Neuronal stem cell (in vitro differentiated cells): ENCODE measurements around the gene HIP1R.

Experiments
- DNase-seq: peaks from one replicate; pipeline ENCODE4 v3.0.0-alpha.2; 2013; ENCODE audit warnings: low spot score
- H2AFZ ChIP-seq: one replicate; pipeline ENCODE4 v1.6.1; 2013; ENCODE audit warnings: mild to moderate bottlenecking, low read length, inconsistent platforms
- H2AK5ac ChIP-seq: 2 replicates; pipeline ENCODE4 v1.6.1; 2013; ENCODE audit warnings: low read depth, mild to moderate bottlenecking, inconsistent platforms, low read length, moderate library complexity, mixed read lengths
- H2BK120ac ChIP-seq: 2 replicates; pipeline ENCODE4 v1.6.1; 2013; ENCODE audit warnings: low read depth, mild to moderate bottlenecking, inconsistent platforms, low read length, moderate library complexity, mixed read lengths
- H2BK12ac ChIP-seq: one replicate; pipeline ENCODE4 v1.6.1; 2013; ENCODE audit warnings: low read length, inconsistent platforms
- H2BK15ac ChIP-seq: 2 replicates; pipeline ENCODE4 v1.6.1; 2013; ENCODE audit warnings: mild to moderate bottlenecking, low read length, inconsistent platforms, mixed read lengths
- H2BK5ac ChIP-seq: one replicate; pipeline ENCODE4 v1.6.1; 2013; ENCODE audit warnings: inconsistent platforms, mild to moderate bottlenecking, low read length, moderate library complexity
- H3K14ac ChIP-seq: one replicate; pipeline ENCODE4 v1.6.1; 2013; ENCODE audit warnings: low read length, inconsistent platforms
- H3K18ac ChIP-seq: 2 replicates; pipeline ENCODE4 v1.6.1; 2013; ENCODE audit warnings: low read length, inconsistent platforms
- H3K23ac ChIP-seq: 2 replicates; pipeline ENCODE4 v1.6.1; 2013; ENCODE audit warnings: low read depth, mild to moderate bottlenecking, mixed read lengths, low read length, inconsistent platforms; ENCODE audit not compliant: poor library complexity
- H3K27ac ChIP-seq: replicated peaks from 3 replicates; pipeline ENCODE4 v1.5.1; 2013; ENCODE audit warnings: low read length, inconsistent platforms
- H3K27me3 ChIP-seq, 3 experiments: 2 replicates each; pipeline ENCODE4 v1.6.1; 2013; ENCODE audit warnings: low read length in 3 of 3, mild to moderate bottlenecking in 2 of 3, inconsistent platforms in 1 of 3, low read depth in 1 of 3, mixed read lengths in 1 of 3, moderate library complexity in 1 of 3; ENCODE audit not compliant: control insufficient read depth in 3 of 3, insufficient read depth in 3 of 3
- H3K36me3 ChIP-seq, 2 donors: replicated peaks in 1 of 2; 2 replicates each; pipeline ENCODE4 v1.6.1; 2013; ENCODE audit warnings: low read length in 2 of 2; ENCODE audit not compliant: control insufficient read depth in 2 of 2, insufficient read depth in 2 of 2
- H3K4ac ChIP-seq: 2 replicates; pipeline ENCODE4 v1.6.1; 2013; ENCODE audit warnings: inconsistent platforms, mild to moderate bottlenecking, low read length, moderate library complexity
- H3K4me1 ChIP-seq, 2 donors: 1 replicate in 1 of 2; 2 replicates in 1 of 2; pipeline ENCODE4 v1.6.1; 2013; ENCODE audit warnings: low read length in 2 of 2, low read depth in 1 of 2; ENCODE audit not compliant: control insufficient read depth in 2 of 2, insufficient read depth in 1 of 2
- H3K4me2 ChIP-seq: one replicate; pipeline ENCODE4 v1.6.1; 2013; ENCODE audit warnings: mild to moderate bottlenecking, low read length, inconsistent platforms; ENCODE audit not compliant: insufficient read depth, poor library complexity, severe bottlenecking
- H3K4me3 ChIP-seq, 2 donors: 2 replicates each; pipeline ENCODE4 v1.5.1; 2013; ENCODE audit warnings: low read length in 2 of 2, mild to moderate bottlenecking in 2 of 2, inconsistent platforms in 1 of 2, moderate library complexity in 1 of 2
- H3K79me1 ChIP-seq: one replicate; pipeline ENCODE4 v1.6.1; 2013; ENCODE audit warnings: low read depth, mild to moderate bottlenecking, inconsistent platforms, low read length, moderate library complexity
- H3K9ac ChIP-seq: one replicate; pipeline ENCODE4 v1.6.1; 2013; ENCODE audit warnings: mild to moderate bottlenecking, low read depth, low read length, inconsistent platforms; ENCODE audit not compliant: poor library complexity
- H3K9me3 ChIP-seq, 2 donors: replicated peaks in 1 of 2; 2 replicates each; pipeline versions ENCODE3 to v1.6.1; 2013; ENCODE audit warnings: low read length in 2 of 2, mild to moderate bottlenecking in 2 of 2, inconsistent platforms in 1 of 2, low read depth in 1 of 2, mixed read lengths in 1 of 2, moderate library complexity in 1 of 2; ENCODE audit not compliant: control insufficient read depth in 2 of 2, insufficient read depth in 1 of 2
- H4K8ac ChIP-seq: one replicate; pipeline ENCODE4 v1.6.1; 2013; ENCODE audit warnings: low read depth, mild to moderate bottlenecking, inconsistent platforms, low read length, moderate library complexity
- H4K91ac ChIP-seq: one replicate; pipeline ENCODE4 v1.6.1; 2013; ENCODE audit warnings: low read length, low read depth, mild to moderate bottlenecking, inconsistent platforms; ENCODE audit not compliant: poor library complexity
- WGBS, 2 donors: extraction: QIAGEN DNeasy Blood & Tissue Kit; methylation state at CpG; one replicate each; pipeline ENCODE4 v1.1.7; 2013; ENCODE audit warnings: missing lambda C conversion rate in 2 of 2, mixed read lengths in 1 of 2; ENCODE audit not compliant: insufficient read length in 2 of 2, insufficient replicate concordance in 1 of 2; ENCODE audit errors: extremely low coverage in 2 of 2; 5-methylcytosine and 5-hydroxymethylcytosine counted together

Gene HIP1R

GRCh38 chr12:122845041-122845864 is 10.0 kb downstream of the HIP1R start:
- peak overlapping the region; percentile 37 for H3K4ac ChIP-seq
- WGBS, 2 donors: no CpG with 5 or more reads among the region's 30 CpGs
- no peak for DNase-seq
- H3K27ac ChIP-seq: no peak overlapping the region
- peaks cover 0 to 1% of the 10 kb centered on the region in 2 donors for H3K36me3 ChIP-seq
- no peaks in the 10 kb centered on the region for H3K27me3 ChIP-seq
- peak overlapping the region; percentile 73 for H3K23ac ChIP-seq
- H3K14ac ChIP-seq: peak overlapping the region; percentile 99
- peak overlapping the region; percentile 52 for H3K18ac ChIP-seq
- H3K4me2 ChIP-seq: no peak overlapping the region
- H3K4me1 ChIP-seq: peaks cover 9 to 14% of the 10 kb centered on the region in 2 donors
- no peaks in the 10 kb centered on the region for H3K9me3 ChIP-seq
- H3K79me1 ChIP-seq: peaks cover 16% of the 10 kb centered on the region
- no peak overlapping the region for H2AFZ ChIP-seq
- H2BK15ac ChIP-seq: no peak overlapping the region
- no peak overlapping the region for H4K91ac ChIP-seq
- H4K8ac ChIP-seq: peak overlapping the region; percentile 43
- H2AK5ac ChIP-seq: peak overlapping the region; percentile 28
- H2BK5ac ChIP-seq: peak overlapping the region; percentile 39
- H3K4me3 ChIP-seq: no peak overlapping the region
- H2BK12ac ChIP-seq: peak overlapping the region; percentile 49
- H2BK120ac ChIP-seq: no peak overlapping the region
- H3K9ac ChIP-seq: peak overlapping the region; percentile 81

GRCh38 chr12:122845865-122846621 is 10.8 kb downstream of the HIP1R start:
- Histone ChIP-seq H3K4me2 (no peak overlapping the region), H3K27me3 (no peaks in the 10 kb centered on the region), H2BK120ac (no peak overlapping the region), H2AK5ac (peak overlapping the region; percentile 46), H4K91ac (no peak overlapping the region), H3K14ac (peak overlapping the region; percentile 82), H3K4me1 (peaks cover 9 to 14% of the 10 kb centered on the region in 2 donors), H2AFZ (no peak overlapping the region), H3K9ac (no peak overlapping the region), H3K27ac (no peak overlapping the region), H3K36me3 (peaks cover 1 to 4% of the 10 kb centered on the region in 2 donors), H3K23ac (peak overlapping the region; percentile 8), H3K18ac (peak overlapping the region; percentile 64), H2BK12ac (no peak overlapping the region), H3K9me3 (no peaks in the 10 kb centered on the region), H3K79me1 (peaks cover 16% of the 10 kb centered on the region), H2BK5ac (peak overlapping the region; percentile 66), H3K4ac (no peak overlapping the region), H2BK15ac (no peak overlapping the region), H4K8ac (no peak overlapping the region), H3K4me3 (no peak overlapping the region)
- no peak for DNase-seq
- no CpG with 5 or more reads among the region's 14 CpGs for WGBS, 2 donors

DNA sequence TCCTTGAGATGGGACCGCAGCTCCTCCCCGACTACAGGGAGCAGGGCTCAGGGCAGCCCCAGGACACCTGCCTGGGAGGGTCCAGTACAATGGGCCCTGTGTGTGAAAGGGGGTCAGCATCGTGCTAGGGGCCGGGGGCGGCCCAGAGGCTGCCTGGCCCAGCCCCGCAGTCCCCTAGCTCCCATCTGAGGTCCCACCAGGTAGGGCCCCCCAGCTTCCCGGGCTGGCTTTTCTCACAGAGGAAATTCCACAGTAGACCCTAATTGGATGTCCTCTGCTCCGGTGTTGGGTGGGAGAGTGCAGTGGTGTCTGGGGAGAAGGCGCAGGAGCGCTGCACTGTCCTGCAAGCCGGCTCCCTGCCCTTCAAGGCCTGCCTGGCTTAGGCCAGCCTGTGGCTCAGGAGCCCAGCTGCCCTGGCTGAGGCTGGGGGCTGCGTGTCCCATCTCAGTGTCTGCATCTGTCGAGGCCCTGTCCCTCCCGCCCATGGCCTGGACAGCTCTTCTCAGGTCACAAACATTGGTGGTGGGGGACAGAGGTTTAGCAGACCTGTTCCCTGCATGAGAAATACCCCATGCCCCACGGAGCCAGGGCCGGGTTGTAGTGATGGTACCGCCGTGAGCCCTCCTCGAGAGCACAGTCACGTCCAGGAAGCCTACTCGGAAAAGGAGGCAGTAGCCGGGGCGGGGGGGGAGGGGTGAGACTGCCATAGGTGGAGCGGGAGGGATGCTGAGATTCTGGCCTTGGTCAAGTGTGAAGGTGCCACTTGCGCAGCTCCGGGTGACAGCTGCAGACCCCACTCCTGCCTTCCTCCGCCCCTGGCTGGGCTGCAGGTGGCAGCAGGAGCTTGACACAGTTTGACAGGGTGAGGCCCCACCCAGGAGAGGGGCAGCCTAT is 11.6 kb downstream of the HIP1R start:
- Histone ChIP-seq H3K14ac (peak overlapping the region; percentile 94), H3K4me1 (peaks cover 7 to 9% of the 10 kb centered on the region in 2 donors), H2AK5ac (peak overlapping the region; percentile 46), H4K91ac (no peak overlapping the region), H2BK15ac (no peak overlapping the region), H3K79me1 (peaks cover 16% of the 10 kb centered on the region), H3K9me3 (no peaks in the 10 kb centered on the region), H3K23ac (no peak overlapping the region), H3K4me3 (no peak overlapping the region), H2BK12ac (no peak overlapping the region), H3K27me3 (no peaks in the 10 kb centered on the region), H3K18ac (peak overlapping the region; percentile 64), H3K9ac (no peak overlapping the region), H3K36me3 (peaks cover 1 to 6% of the 10 kb centered on the region in 2 donors), H3K4ac (no peak overlapping the region), H3K27ac (no peak overlapping the region), H2BK5ac (peak overlapping the region; percentile 66), H3K4me2 (no peak overlapping the region), H4K8ac (no peak overlapping the region), H2BK120ac (no peak overlapping the region), H2AFZ (no peak overlapping the region)
- no peak for DNase-seq
- no CpG with 5 or more reads among the region's 27 CpGs for WGBS, 2 donors
